Smooth muscle cell of the brain vasculature (primary cell): ENCODE measurements around the gene NOTCH3.

Source experiments
- DNase-seq: peaks from one replicate; pipeline ENCODE4 v3.0.0-alpha.2; 2012; ENCODE audit warnings: low read depth, low spot score

NOTCH3 gene

DNA sequence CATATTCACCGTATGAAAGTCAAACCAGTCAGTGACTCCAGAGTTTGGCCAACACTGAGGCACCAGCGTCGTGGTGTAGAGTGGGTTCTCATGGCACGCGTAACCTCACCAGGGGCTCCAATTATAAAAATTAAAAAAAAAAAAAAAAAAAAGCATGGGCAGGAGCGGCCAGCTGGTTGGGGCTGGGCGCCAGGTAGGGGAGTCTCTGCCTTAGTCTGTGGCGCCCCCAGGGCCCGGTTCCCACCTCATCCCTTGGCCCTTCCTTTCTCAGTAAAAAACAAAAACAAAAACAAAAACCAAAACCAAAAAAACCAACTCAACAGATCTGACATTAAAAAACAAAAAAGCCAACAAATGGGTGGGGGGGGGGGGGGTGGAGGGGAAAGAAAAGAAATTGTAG, 36.1 kb upstream of the NOTCH3 start:
- DNase-seq = no peak

DNA sequence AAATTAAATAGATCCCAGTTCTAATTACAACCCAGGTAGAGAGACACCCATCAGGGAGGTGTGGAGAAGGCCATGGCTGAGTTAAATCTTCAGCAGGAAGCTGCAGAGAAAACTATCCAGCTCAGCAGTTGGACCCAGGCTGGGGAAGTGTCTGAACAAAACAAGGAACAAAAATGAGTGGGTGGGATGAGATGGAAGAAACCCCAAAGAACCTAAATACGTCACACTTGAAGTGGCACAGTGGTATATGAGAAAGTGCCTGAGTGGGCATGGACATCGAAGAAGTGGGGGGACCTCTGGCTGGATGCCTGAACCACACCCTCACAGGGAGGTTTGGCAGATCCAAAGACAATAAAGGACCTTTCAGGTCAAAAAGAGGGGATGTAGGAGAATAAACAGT, 35.0 kb upstream of the NOTCH3 start:
- no peak for DNase-seq

DNA sequence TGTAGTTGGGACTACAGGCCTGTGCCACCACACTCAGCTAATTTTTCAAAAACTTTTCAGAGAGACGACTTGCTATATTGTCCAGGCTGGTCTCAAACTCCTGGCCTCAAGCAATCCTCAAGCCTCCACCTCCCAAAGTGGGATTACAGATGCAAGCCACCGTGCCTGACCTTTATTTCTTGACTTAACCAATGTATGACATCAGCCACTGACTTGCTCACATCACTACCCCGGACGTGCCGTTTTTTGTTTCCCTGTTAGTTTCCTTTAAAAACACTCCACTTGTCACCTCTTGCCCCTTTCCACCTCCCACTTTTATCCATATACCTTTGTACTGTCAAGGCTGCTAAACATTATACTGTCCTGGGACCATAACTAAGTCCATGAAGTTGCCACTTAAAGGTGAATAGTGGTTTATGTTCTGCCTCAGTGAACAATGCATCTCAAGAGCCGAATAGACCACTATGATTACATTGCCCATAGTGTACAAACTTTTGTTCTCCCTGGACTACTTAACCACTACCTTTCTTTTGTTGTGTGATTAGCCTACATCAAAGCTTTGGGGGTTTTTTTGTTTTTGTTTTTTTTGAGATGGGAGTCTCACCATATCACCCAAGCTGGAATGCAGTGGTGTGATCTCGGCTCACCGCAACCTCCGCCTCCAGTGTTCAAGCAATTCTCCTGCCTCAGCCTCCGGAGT, 33.8 kb upstream of the NOTCH3 start:
- DNase-seq = no peak

DNA sequence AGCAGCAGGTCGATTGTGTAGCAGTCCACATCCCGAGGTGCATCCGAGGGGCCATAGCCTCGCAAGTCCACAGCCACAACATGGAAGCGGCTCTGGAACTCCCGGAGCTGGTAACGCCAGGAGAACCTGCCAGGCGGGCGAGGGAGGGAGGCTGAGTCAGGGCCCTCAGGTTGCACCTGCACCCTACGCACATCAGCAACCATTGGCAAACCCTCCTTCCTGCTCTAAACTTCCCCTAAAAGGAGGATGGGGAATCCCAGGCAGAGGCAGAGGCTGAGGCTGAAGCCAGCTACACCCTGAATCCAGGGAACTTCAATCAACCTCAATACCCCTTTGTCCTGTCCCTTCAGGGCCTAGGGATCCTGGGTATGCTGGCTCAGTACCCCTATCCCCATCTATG, 30.5 kb upstream of the NOTCH3 start:
- DNase-seq = no peak

DNA sequence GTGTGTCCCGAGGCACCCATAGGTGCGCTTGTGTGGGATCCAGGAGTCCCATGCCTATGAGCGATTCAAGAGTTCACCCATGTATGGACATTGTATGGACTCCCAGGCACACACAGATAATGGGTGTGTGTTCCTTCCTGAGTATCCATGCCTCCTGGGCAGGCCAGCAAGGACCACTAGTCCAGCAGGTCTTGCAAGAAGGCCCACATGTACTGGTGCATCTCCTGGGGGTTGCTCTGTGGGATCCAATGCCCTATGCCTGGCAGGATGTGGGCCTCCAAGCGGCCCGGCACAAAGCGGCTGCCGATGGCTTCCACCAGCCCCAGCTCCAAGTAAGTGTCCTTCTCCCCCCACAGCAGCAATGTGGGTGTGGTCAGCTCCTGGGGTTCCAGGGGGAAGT, 26.5 kb upstream of the NOTCH3 start:
- no peak for DNase-seq

GRCh38 chr19:15225760-15226159, 25.0 kb upstream of the NOTCH3 start:
- no peak for DNase-seq

- no peak for DNase-seq
Observed at GRCh38 chr19:15223649-15224361, 23.0 kb upstream of the NOTCH3 start.

GRCh38 chr19:15222738-15223648, 22.2 kb upstream of the NOTCH3 start:
- DNase-seq = peak; percentile 85

DNA sequence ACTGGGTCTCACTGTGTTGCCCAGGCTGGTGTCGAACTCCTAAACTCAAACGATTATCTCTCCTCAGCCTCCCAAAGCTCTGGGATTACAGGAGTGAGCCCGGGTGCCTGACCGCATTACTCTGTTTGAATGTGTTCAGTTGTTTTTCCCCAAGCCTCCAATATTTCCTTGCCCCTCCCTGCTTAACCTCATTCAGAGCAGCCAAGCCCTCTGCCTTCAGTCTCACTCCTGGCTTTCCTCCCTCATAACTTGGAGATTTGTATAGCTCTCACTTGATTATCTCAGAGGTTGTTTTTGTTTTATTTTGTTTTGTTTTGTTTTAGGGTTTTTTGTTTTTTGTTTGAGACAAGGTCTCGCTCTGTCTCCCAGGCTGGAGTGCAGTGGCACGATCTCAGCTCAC, 20.0 kb upstream of the NOTCH3 start:
- no peak for DNase-seq

DNA sequence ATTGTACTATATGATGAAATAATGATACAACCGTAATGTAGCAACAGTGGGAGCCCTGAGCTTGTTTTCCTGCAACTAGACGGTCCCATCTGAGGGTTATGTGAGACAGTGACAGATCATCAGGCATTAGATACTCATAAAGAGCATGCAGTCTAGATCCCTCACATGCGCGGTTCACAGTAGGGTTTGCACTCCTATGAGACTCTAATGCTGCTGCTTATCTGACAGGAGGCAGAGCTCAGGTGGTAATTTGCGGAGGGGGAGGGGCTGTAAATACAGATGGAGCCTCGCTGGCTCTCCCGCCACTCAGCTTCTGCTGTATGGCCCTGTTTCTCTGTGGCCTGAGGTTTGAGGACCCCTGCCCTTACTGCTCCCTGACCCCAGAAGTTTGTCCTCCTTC, 17.7 kb upstream of the NOTCH3 start:
- no peak for DNase-seq

GRCh38 chr19:15216363-15216762, 15.6 kb upstream of the NOTCH3 start:
- DNase-seq = no peak

DNA sequence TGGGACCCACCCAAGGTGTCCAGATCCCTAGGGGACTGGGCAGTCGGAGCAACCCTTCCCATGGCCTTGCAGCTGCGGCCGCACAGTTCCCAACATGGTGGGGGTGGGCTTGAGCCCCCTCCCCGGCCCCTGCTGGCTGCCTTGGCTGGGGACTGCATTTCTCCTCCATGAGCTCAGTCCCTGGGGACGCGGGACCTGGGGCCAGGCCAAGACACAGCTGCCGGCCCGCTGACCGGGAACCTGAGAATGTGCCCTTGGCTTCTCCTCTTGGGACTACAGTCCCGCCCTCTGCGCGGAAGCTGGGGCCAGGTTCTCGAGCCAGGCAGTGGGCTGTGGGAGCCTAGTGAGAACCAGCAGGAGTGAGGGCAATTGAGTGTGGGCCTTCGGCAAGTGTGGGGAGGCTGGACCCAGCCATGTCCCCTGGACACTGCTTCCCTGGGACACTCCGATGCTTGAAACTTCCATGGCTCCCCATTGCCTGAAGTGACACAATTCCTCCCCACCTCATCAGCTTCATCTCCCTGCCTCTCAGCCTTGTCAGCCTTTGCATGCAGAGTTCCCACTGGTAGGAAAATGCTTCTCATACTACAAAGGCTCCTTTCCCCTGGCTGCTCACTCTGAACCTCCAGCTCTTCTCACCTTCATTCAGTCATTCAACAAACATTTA, 13.1 kb upstream of the NOTCH3 start:
- DNase-seq = no peak

DNA sequence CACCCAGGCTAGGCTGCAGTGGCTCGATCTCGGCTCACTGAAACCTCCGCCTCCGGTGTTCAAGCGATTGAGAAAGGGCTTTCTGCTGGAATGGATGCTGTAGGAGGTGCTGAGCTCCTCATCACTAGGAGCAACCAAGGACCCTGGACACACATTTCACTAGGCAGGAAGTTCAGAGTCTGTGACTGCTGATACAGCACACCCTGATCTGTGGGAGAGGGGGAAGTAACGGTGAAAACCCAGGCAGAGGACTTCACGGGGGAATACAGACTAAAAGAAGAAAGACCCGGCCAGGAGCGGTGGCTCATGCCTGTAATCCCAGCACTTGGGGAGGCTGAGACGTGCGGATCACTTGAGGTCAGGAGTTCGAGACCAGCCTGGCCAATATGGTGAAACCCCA, 11.9 kb upstream of the NOTCH3 start:
- no peak for DNase-seq

DNA sequence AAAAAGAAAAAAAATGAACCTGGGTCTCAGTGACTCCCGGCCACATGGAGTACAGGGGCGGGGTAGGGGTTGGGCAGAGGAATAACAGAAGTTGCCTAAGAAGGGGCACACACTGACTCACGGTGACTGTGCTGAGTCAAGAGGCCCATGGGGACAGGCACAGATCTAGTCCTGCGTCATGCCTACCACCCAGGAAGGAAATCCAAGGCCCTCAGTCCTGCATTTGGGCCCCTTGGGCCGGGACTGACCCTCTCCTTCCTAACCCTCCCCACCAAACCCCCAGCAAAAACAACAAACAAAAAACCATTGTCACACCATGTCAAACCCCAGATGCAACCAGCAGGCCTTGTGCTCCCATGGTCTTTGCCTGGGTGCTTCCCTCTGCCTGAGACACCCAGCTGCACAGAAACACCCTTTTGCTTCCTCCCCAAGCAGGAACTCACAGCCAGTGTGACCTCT, 9.6 kb upstream of the NOTCH3 start:
- no peak for DNase-seq

DNA sequence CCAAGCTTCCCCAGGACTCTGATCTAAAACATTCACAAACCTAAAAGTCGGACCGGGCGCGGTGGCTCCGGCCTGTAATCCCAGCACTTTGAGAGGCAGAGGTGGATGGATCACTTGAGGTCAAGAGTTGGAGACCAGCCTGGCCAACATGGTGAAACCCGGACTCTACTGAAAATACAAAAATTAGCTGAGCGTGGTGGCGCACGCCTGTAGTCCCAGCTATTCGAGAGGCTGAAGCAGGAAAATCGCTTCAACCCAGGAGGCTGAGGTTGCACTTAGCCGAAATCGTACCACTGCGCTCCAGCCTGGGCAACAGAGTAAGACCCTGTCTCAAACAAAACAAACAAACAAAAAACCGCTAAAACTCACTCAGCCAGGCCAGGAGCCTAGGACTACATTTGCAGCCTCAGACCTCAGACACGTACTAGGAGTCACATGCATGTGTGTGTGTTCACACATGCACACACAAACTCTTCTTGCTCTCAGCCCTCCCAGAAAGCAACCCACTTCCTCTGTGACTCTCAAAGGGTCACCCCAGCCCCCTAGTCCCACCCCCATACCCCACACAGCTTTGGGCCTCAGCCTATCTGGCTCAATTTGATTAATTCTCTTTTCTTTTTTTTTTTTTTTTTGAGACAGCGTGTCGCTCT, 704 bp upstream of the NOTCH3 start:
- DNase-seq = no peak

- DNase-seq = no peak
Observed at GRCh38 chr19:15199661-15200552, 888 bp downstream of the NOTCH3 start.

DNA sequence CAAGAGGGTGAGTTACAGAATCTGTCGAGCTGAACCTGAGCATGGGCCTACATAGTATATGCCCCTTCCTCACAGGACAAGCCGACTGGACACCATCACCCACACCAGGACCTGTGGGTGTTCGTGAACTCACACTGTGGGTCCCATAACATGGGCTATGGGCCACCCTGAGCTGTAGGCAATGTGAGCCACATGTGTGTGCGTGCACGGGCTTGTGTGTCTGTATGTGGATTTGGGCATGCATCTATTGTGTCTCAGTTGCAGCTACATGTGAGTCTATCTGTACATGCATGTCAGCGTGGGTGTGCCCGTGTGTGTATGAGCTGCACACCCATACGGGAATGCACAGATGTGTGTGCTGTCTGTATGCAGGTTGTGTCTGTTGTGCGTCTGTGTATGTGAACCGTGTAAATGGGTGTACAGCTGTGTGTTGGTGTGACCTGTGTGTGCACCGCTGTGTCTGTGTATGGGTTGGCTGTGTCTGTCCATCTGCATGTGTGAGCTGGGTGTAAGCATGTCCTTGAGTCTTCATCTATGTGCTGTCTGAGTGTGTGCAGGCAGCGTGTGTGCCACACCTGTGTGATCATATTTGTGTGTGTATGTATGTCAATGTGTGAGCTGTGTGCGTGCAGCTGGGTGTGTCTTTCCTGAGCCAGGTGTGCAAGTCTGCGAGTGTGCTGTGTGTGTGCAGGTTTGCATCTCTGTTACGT, 1.7 kb downstream of the NOTCH3 start:
- DNase-seq = no peak

DNA sequence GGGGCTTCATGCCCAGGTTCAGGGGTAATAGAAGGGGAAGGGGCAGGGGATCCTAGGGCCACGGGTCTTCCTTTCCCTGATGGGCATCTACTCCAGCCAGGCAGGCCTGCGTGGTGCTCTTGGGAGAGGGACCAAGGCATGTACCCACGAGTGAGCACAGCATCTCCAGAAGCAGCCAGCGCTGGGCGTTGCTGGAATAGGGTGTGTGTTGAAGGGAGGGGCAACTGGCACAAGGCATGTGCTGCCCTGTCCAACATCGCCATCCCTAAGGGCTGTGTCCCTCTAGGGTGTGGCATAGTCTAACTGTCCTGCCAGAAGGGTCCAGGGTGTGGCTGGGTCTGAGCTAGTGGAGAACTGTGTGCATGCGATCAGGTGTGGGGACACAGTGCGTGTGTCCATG, 2.9 kb downstream of the NOTCH3 start:
- DNase-seq = no peak

DNA sequence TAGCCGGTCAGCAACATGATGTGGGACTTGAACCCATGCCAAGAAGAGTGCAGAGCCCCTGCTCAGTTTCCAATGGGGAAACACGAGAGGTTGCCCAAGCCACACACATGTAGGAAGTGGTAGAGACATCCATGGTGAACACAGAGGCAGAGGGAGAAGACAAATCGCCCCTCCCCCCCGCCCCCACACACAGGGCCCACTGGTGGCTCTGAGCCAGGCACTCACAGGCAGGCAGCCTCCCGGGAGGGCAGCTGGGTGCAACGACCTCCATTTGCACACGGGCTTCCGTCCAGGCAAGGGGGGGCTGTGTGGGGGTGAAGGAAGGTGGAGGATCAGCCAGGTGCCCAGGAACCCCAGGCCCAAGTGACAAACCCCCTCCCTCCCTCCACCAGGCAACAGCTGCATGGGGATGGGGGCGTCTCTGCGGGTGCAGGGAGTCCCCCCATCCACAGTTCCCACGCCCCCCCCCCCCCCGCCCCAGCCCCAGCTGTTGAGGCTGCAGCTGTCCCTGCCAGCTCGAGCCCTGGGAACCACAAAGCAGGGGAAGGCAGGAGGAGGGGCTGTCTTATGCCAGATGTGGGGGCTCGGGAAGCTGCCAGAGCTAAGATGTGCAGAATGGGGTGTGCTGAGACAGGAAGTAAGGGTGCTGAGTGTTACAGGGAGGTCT, 3.4 kb downstream of the NOTCH3 start:
- DNase-seq = no peak
